ENCODE data around the gene GALNT2.

GRCh38 chr1:230255116-230255515, 188.1 kb downstream of the GALNT2 start:
- TF ChIP-seq, protein P1, sequence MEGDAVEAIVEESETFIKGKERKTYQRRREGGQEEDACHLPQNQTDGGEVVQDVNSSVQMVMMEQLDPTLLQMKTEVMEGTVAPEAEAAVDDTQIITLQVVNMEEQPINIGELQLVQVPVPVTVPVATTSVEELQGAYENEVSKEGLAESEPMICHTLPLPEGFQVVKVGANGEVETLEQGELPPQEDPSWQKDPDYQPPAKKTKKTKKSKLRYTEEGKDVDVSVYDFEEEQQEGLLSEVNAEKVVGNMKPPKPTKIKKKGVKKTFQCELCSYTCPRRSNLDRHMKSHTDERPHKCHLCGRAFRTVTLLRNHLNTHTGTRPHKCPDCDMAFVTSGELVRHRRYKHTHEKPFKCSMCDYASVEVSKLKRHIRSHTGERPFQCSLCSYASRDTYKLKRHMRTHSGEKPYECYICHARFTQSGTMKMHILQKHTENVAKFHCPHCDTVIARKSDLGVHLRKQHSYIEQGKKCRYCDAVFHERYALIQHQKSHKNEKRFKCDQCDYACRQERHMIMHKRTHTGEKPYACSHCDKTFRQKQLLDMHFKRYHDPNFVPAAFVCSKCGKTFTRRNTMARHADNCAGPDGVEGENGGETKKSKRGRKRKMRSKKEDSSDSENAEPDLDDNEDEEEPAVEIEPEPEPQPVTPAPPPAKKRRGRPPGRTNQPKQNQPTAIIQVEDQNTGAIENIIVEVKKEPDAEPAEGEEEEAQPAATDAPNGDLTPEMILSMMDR (IDR thresholded peaks at IDR 0.05 in 8 of 11, conservative IDR thresholded peaks at IDR 0.05 in 3 of 11) = no peak
- TF ChIP-seq POLR2AphosphoS5 (IDR thresholded peaks at IDR 0.05) (peak; percentile 14 to 36 (median 22)), POLR2A (IDR thresholded peaks at IDR 0.05) (no peak)

All from spleen (tissue), 7 donors.